ENCODE data around the gene CCDC24.

The CCDC24 gene

DNA sequence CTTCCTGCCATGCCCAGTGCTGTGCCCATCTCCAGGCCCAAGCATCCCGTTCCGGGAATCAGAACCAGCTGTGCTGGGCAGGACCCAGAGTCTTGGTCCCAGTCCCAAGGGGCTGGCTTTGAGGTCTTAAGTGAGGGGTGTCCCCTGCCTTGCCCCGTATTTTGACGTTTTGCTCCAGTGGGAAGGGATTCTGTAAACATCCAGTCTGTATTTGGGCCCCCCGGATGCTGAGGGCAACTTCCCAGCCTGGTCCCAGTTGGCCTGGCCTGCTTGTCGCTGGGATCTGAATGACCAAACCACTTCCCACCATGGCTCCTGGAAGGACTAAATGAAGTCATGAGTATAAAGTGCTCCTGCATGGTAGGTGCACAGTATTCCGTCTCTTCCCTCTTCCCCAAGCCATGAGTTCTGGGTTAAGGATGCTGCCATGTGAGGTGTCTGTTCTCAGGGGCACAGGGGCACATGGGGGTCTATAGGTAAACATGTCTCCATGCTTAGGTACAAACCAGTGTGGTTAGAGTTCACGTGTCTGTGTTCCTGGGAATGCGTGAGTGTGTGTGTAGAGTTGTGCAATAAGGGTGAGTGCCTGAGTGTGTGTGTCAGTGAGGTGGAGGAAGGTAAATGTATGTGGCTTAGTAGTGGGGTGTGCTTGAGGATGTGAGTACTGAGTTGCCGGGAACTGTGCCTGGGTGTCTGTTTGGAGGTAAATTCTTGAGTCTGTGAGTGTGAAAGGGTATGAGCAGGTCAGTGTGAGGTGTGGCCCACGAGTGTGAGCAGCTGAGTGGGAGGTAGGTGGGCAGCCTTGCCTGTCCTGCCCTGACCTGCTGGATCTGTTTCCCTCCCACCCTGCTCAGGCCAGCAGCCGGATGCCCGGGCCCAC lies 10.9 kb upstream of the CCDC24 start:
- no peak for DNase-seq (ENCODE audit: low read depth)

DNA sequence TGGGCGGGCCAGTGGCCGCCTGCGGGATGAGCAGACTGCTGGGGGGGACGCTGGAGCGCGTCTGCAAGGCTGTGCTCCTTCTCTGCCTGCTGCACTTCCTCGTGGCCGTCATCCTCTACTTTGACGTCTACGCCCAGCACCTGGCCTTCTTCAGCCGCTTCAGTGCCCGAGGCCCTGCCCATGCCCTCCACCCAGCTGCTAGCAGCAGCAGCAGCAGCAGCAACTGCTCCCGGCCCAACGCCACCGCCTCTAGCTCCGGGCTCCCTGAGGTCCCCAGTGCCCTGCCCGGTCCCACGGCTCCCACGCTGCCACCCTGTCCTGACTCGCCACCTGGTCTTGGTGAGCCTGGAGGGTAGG lies 10.3 kb upstream of the CCDC24 start:
- DNase-seq (ENCODE audit: low read depth): no peak

DNA sequence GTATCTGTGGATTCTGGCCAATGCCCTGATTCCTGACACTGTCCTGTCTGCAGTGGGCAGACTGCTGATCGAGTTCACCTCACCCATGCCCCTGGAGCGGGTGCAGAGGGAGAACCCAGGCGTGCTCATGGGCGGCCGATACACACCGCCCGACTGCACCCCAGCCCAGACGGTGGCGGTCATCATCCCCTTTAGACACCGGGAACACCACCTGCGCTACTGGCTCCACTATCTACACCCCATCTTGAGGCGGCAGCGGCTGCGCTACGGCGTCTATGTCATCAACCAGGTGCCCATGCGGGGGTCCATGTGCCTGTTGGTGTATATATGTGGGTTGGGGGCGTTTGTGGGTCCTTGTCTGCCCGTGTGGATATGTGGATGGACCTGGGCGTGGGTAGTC lies 9.8 kb upstream of the CCDC24 start:
- no peak for DNase-seq (ENCODE audit: low read depth)

DNA sequence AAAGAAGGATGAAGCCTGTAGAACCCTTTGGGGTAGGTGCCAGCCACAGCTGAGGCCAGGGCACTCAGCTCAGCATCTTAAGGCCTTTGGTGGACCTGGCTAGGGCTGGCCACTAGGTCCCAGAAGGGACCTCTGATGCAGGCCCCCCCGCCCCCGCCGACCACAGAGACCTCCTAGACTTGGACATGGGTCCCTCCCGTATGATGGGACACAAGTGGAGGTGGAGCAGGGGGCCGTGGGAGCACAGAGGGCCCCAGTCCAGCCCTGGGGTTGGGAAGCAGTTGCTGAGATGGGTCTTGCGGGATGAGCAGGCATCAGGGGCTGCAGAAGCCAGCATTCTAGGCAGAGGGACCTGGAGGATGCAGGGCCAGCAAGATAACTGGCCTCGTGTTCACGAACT lies 9.2 kb upstream of the CCDC24 start:
- no peak for DNase-seq (ENCODE audit: low read depth)

DNA sequence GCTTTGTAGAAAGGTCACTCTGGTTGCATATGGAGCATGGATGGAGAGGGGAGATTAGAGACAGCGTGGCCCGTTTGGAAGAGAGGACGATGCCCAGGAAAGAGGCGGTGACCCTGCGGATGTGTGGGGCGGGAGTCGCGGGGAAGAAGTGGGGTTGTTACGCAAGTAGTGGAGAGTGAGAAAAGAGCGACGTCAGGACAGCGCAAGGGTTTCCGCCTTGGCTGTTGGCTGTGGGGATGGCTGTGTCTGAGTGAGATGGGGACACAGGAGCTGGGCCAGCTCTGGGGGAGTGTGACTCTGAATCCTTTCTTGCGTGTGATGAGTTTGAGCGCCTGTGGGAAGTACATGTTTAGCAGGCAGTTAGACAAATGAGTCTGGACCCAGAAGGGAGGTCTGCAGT lies 8.6 kb upstream of the CCDC24 start:
- no peak for DNase-seq (ENCODE audit: low read depth)

DNA sequence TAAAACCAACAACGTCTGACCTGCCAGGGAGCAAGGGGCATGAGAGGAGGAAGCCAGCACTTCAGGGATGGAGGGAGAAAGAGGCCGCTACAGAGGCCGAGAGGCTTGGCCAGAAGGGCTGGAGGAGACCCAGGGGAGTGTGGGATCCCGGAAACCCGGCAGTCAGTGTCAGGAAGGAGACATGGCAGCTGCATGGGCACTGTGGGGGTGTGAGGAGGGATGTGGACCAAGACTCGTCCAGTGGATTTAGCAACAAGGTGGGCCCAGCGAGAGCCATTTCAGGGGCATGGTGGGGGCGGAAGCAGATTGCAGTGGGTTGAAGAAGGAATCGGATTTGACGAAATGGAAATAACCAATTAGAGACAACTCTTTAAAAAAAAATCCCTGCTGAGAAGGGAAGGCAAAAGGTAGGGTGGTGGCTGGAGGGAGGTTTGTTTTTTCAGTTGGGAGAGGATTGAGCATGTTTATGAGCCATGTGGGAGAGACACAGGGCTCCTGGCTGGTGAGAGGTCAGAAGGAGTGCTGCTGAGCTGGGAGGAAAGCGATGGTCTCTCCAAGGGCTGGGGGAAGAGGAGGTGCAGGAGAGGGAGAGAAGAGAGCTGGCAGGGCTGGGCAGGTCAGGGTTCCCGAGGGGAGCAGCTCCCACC lies 8.0 kb upstream of the CCDC24 start:
- no peak for DNase-seq (ENCODE audit: low read depth)

DNA sequence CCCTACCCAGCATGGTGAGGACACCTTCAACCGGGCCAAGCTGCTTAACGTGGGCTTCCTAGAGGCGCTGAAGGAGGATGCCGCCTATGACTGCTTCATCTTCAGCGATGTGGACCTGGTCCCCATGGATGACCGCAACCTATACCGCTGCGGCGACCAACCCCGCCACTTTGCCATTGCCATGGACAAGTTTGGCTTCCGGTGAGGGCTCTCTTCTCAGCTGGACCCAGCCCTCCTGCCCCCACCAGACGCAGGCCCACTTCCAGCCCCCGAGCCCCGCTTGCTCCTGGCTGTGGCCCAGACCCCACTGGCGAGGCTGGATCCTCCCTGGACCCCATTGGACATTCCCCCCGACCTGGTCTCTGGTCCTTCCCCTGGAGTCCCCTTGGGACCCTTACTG lies 6.5 kb upstream of the CCDC24 start:
- no peak for DNase-seq (ENCODE audit: low read depth)

DNA sequence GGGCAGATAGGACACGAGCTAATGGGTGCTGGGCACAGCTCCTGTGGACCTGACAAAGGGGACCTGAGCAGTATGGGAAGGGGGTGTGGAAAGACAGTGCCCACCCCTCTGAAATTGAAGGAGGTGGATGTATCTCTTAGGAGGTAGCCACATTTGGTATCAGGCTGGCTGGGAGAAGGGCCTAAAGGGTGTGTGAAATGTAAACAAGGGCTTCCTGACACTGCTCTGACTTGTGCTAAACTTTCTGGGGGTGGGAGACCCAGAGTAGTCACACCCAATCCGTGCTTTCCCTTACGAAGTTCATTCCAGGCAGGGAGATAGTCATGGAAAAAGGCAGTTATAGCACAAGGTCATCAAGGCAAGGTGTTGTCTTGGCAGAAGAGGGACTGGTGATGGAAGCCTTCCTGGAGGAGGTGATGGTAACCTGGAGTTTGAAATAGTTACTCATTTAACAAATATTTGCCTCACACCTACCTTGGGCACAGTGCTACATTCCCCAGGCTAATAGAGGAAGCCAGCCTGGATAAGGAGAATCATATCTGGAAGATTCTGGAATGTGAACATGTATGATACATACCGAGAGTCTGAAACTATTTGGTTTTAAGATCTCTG lies 5.3 kb upstream of the CCDC24 start:
- DNase-seq (ENCODE audit: low read depth): no peak

DNA sequence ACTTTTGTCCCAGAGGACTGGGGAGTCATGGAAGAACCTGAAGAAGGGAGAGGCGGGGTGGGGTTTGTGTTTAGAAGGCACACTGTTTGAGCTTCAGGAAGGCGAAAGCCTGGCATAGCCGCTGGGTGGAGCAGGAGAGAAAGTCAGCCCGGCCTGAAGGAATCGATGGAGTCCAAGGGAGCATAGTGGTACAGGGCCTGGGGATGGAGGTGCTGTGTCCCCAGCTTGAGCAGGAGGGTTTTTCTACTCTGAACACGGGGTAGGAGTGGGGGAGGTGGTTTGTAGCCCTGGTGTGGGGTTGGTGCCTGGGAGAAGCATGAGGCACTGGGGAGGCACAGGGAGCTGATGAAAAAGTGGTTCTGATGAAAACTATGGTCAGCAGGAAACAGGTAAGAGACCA lies 4.7 kb upstream of the CCDC24 start:
- no peak for DNase-seq (ENCODE audit: low read depth)

DNA sequence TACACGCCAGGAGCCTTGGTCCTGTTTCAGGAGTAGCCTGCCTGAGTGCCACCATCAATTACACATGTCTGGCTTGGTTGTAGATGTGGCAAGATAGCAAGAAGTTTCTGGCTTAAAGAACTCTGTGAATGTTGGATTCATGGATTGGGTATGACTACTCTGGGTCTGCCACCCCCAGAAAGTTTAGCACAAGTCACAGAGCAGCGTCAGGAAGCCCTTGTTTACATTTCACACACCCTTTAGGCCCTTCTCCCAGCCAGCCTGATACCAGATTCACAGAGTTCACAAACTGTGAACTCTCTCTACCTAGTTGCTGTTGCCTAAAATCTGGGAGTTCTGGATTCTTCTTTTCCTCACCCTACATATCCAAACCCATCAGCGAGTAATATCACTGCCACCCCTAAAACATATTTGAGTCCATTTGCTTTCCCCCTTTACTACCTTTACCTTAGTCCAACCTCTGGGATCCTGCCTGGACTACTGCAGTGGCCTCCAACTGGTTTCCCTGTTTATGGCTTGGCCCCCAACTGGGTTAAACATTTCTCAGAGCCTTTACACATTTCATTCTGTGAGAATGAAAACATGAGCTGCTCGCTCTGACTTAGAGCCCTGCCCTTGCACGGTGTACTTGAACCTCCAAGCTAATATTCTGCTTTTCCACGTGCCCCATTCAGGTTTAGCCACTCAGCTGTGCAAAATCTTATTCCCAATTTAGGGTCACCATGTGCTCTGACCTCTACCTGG lies 4.1 kb upstream of the CCDC24 start:
- DNase-seq (ENCODE audit: low read depth): no peak

DNA sequence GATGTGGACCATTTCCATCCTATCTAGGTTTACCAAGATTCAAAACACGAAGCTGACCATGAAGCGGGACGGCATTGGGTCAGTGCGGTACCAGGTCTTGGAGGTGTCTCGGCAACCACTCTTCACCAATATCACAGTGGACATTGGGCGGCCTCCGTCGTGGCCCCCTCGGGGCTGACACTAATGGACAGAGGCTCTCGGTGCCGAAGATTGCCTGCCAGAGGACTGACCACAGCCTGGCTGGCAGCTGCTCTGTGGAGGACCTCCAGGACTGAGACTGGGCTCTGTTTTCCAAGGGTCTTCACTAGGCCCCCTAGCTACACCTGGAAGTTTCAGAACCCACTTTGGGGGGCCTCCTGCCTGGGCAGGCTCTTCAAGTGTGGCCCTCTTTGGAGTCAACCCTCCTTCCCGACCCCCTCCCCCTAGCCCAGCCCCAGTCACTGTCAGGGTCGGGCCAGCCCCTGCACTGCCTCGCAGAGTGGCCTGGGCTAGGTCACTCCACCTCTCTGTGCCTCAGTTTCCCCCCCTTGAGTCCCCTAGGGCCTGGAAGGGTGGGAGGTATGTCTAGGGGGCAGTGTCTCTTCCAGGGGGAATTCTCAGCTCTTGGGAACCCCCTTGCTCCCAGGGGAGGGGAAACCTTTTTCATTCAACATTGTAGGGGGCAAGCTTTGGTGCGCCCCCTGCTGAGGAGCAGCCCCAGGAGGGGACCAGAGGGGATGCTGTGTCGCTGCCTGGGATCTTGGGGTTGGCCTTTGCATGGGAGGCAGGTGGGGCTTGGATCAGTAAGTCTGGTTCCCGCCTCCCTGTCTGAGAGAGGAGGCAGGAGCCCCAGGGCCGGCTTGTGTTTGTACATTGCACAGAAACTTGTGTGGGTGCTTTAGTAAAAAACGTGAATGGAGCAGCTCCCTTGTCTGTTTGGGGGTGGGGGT lies 864 bp upstream of the CCDC24 start:
- no peak for DNase-seq (ENCODE audit: low read depth)

DNA sequence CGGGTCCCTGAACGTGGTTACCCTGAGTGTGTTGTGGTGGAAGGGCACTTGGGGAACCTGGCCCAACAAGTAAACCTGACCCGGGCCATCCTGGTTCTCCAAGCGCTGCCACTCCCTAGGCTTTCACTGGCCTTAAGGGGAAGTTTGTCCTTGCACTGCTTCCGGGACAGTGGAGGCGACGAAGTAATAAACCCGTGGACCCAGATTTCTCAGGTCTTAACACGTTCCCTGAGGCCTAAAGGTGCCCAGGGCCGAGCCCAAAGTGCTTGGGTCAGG lies 261 bp upstream of the CCDC24 start:
- no peak for DNase-seq (ENCODE audit: low read depth)

DNA sequence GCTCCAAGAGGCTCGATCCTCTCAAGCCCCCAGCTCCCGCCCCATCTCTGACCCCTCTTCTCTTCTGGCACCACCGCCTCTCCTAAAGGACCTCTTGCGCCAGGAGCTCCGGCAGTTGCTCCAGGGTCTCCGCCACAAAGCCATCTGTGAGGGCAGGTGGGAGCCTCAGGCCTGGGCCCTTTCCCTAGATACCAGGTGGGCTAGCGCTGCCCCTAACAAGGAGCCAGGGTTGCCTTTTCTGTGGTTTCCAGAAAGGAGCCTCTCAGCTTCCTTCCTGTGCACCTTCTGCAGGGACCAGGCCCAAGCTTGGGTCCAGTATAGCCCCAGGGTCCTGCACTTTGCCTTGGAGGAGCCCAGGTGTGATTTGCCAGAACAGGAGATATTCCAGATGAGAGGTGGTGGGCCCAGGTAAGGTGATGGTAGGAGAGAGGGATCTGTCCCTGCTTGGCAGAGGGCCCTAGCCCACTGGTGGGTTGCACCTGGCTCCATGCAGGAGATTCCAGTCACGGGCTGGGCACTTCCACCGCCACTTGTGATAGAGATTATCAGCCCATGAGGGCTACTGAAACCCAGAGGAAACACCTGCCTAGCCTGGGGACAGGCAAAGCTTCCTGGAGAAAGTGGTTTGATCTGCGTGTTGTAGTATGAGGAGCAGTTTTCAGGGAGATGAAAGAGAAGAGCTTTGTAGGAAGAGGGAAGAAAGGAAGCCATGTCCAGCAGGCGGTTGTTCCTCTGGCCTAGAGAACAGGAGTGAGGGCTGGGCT lies 1.0 kb downstream of the CCDC24 start:
- DNase-seq (ENCODE audit: low read depth): no peak

DNA sequence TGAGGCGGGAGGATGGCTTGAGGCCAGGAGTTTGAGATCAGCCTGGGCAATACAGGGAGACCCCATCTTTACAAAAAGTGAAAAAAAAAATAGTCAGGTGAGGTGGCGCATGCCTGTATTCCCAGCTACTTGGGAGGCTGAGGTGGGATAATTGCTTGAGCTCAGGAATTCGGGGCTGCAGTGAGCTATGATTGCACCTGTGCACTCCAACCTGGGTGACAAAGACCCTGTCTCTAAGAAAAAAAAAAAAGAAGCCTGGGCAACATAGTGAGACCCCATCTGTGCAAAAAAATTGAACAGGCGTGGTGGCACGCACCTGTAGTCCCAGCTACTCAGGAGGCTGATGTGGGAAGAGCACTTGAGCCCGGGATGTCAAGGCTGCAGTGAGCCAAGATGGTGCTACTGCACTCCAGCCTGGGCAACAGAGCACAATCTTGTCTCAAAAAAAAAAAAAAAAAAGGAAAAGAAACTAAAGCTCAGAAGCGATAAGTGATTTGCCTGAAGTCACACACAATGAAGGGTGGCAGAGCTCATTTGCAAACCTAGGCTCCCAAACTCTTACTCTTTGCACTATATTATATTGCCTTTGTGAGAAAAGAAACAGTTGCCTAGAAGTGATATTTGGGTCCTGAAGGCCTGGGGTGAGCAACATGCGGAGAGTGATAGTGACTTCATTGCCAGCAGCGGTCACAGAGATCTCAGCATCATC lies 2.0 kb downstream of the CCDC24 start:
- no peak for DNase-seq (ENCODE audit: low read depth)

DNA sequence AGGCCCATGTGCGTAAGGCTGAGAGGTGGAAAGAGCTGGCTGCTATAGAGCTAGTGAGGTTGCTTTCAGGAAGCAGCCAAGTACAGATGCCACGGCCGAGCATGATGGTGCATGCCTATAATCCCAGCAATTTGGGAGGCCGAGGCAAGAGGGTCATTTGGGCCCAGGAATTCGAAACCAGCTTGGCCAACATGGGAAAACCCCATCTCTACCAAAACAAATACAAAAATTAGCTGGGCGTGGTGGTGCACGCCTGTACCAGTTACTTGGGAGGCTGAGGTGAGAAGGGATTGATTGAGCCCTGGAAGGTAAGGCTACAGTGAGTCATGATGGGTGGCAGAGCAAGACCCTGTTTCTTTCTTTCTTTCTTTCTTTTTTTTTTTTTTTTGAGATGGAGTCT lies 2.7 kb downstream of the CCDC24 start:
- DNase-seq (ENCODE audit: low read depth): no peak

DNA sequence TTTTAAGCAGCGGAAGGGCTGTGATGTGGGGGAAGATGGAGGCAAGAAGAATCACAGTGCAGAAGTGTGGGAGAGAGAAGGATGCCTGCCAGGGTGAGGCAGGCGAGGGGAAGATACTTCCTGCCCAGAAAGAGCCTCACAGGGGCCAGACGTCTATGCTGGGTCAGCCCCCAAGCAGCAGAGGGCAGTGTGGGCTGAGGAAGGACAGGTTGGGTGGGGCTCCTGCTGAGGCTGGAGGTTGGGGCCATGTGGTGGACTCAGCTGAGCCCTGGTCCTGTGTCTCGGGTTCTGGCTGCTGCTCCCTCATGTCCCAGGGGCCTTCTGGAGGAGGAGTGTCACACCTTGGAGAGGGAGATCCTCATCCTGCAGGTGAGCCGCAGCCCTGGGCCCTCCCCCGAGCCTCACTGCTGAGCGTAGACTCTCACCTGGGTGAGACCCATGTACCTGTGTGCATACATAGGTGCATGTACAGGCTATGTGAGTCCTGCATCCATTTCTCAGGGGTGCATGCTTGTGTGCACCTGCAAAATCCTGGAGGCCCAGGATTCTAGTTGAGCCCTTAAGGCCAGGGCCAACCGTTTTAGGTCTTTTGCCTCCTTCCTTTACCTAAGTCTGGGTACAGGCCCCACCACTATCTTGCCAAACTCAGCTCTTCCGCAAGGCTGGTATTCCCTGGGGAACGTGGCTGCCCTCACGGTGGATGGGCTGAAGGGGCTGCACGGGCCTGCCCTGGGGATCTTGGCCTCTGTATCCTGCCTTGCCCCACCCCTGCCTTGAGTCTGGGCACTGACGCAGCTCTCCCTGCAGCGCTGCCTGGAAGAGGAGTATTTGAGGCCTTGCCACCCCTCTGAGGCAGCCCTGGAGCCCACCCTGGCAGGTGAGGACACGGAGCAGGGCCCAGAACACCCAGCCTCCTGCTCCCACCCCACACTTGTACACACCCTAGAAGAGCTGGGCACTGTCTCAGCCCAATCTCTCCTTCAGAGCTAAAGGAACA lies 3.7 kb downstream of the CCDC24 start:
- no peak for DNase-seq (ENCODE audit: low read depth)

DNA sequence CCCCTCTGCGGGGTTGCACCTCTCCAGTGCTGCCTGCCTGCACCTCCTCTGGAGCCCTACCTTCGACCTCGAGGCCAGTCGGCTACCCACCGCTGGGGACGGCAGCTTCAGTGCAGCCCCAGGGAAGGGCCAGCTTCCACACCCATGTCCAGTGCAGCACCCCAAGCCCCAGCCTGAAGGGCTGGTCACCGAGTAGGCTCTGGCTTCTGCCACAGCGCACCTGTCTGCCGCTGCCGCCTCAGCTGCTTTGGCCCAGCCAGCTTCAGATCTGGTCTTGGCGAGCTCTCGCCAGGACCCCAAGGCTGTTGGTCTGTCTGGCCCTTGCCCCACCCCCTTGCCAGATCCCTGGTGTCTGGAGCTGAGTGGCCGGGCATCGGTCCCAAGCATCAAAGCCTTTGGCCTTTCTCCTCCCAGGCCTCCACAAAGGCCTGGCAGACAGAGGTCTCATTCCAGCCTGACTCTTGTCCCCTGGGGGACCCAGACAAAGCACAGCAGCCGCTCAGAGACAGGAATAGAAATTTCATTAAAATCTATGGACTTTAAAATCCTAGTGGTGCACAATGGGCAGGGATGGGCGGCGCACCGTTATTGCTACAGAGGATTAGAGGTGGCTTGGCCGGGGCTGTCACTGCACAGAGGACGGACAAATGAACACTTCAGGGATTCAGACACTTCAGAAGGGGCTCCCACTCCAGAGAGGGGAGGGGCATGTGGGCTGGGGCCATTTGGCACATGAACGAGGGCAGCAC lies 4.8 kb downstream of the CCDC24 start:
- no peak for DNase-seq (ENCODE audit: low read depth)

DNA sequence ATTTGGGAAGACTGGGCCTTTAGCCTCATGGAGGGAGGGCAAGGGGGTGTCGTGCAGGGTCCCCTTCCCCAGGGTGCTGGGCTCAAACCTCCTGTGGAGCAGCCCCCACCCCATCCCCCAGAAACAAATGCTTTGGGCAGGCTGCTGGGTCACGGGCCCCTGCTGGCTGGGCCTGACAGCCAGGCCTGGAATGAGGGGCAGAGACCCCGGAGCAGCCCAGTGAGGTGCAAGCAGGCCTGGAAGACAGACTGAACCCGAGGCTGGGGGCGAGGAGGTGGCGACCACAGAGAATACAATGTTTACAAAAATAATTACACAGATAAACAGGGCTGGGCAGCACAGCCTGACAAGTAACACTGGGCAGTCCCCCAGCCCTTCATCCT lies 5.3 kb downstream of the CCDC24 start:
- DNase-seq (ENCODE audit: low read depth): no peak

All from stimulated activated CD8-positive, alpha-beta memory T cell treated with anti-CD3 and anti-CD28 coated beads, Interleukin-7, amount 100 ng/mL, for 24 hours (primary cell).